H1 (cell line): ENCODE results near the gene BCL11A.

Source experiments
- EZH2 ChIP-seq: fragments of 200-600 bp; sonication (generic); IDR thresholded peaks from 2 replicates; pipeline ENCODE4 v1.7.1; 2012; ENCODE audit warnings: low read depth, mild to moderate bottlenecking, moderate library complexity, low read length, inconsistent platforms; ENCODE audit not compliant: severe bottlenecking
- MAFK ChIP-seq: IDR thresholded peaks from 2 replicates; pipeline ENCODE4 v1.6.1; 2012; ENCODE audit warnings: low read depth, mild to moderate bottlenecking, improper control_type of control experiment, low read length
- POLR2A ChIP-seq, 2 experiments: IDR thresholded peaks; 1 replicate in 1 of 2; 2 replicates in 1 of 2; pipeline ENCODE4 v1.6.1; 2011; ENCODE audit warnings: low read depth in 2 of 2, low read length in 2 of 2, mild to moderate bottlenecking in 2 of 2; ENCODE audit errors: control extremely low read depth in 1 of 2
- POLR2AphosphoS5 ChIP-seq: IDR thresholded peaks from 2 replicates; pipeline ENCODE4 v1.6.1; 2011; ENCODE audit warnings: low read depth, low read length
- RFX5 ChIP-seq: IDR thresholded peaks from 2 replicates; pipeline ENCODE4 v1.6.1; 2011; ENCODE audit warnings: low read depth, low read length, improper control_type of control experiment, borderline replicate concordance
- SP2 ChIP-seq: IDR thresholded peaks from 2 replicates; pipeline ENCODE4 v1.6.1; 2012; ENCODE audit warnings: mild to moderate bottlenecking, low read length, inconsistent platforms
- SRF ChIP-seq: IDR thresholded peaks from 2 replicates; pipeline ENCODE4 v1.6.1; 2011; ENCODE audit warnings: mild to moderate bottlenecking, low read depth, low read length, moderate library complexity
- TEAD4 ChIP-seq: IDR thresholded peaks from 2 replicates; pipeline ENCODE4 v1.6.1; 2012; ENCODE audit warnings: low read depth, low read length, inconsistent platforms, mixed read lengths
- YY1 ChIP-seq: IDR thresholded peaks from 2 replicates; pipeline ENCODE4 v1.6.1; 2011; ENCODE audit warnings: low read depth, mild to moderate bottlenecking, low read length
- TF ChIP-seq, protein P1 (sequence below), 3 experiments: IDR thresholded peaks; 1 replicate in 2 of 3; 2 replicates in 1 of 3; pipeline versions ENCODE4 v1.5.1 to v1.6.1; 2011; ENCODE audit warnings: low read length in 3 of 3, mild to moderate bottlenecking in 3 of 3, inconsistent platforms in 2 of 3, low read depth in 1 of 3, moderate library complexity in 1 of 3; ENCODE audit not compliant: insufficient read depth in 1 of 3; ENCODE audit errors: control extremely low read depth in 1 of 3
- TF ChIP-seq, protein P2 (sequence below): IDR thresholded peaks from 2 replicates; pipeline ENCODE4 v1.6.1; 2012; ENCODE audit warnings: low read length, inconsistent platforms

DNA sequence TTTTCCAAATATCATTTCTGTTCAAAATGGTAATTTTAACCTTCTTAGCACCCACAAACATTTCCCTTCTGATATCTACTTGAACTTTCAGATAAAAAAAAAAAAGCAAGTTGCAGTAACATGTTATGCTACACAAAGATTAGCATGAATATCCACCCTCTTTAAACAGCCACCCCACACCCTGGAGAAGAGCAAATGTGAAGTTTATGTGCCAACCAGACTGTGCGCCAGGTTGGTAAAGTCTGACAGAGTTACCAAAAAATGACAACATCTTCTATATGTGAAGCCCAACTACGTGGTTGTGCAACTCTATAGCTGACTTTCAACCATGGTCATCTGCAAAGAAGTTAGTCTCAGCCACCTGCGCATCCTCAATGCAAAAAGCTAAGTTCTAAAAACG, 62.6 kb downstream of the BCL11A start:
- no peak for TF ChIP-seq YY1
- TF ChIP-seq, protein P1, sequence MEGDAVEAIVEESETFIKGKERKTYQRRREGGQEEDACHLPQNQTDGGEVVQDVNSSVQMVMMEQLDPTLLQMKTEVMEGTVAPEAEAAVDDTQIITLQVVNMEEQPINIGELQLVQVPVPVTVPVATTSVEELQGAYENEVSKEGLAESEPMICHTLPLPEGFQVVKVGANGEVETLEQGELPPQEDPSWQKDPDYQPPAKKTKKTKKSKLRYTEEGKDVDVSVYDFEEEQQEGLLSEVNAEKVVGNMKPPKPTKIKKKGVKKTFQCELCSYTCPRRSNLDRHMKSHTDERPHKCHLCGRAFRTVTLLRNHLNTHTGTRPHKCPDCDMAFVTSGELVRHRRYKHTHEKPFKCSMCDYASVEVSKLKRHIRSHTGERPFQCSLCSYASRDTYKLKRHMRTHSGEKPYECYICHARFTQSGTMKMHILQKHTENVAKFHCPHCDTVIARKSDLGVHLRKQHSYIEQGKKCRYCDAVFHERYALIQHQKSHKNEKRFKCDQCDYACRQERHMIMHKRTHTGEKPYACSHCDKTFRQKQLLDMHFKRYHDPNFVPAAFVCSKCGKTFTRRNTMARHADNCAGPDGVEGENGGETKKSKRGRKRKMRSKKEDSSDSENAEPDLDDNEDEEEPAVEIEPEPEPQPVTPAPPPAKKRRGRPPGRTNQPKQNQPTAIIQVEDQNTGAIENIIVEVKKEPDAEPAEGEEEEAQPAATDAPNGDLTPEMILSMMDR (IDR thresholded peaks at IDR 0.05; ENCODE audit: control extremely low read depth in 1 of 3, insufficient read depth in 1 of 3, low read depth in 1 of 3, low read length in 3 of 3), result no peak
- TF ChIP-seq POLR2A (IDR thresholded peaks at IDR 0.05; ENCODE audit: control extremely low read depth in 1 of 2, low read depth in 2 of 2, low read length in 2 of 2), result no peak
- no peak for TF ChIP-seq RFX5
- TF ChIP-seq SP2, result no peak
- no peak for TF ChIP-seq POLR2AphosphoS5
- TF ChIP-seq, protein P2, sequence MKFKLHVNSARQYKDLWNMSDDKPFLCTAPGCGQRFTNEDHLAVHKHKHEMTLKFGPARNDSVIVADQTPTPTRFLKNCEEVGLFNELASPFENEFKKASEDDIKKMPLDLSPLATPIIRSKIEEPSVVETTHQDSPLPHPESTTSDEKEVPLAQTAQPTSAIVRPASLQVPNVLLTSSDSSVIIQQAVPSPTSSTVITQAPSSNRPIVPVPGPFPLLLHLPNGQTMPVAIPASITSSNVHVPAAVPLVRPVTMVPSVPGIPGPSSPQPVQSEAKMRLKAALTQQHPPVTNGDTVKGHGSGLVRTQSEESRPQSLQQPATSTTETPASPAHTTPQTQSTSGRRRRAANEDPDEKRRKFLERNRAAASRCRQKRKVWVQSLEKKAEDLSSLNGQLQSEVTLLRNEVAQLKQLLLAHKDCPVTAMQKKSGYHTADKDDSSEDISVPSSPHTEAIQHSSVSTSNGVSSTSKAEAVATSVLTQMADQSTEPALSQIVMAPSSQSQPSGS, result no peak
- no peak for TF ChIP-seq TEAD4
- no peak for TF ChIP-seq SRF
- no peak for TF ChIP-seq EZH2
- no peak for TF ChIP-seq MAFK
